GM18909 (cell line): ENCODE data around the gene KIF25.
"Not testable (repeated sequence)": the region's sequence is repeated elsewhere in the genome, so short reads cannot be mapped to it uniquely, and the experiment has no call there.

Experiments used
- ATAC-seq: cut with Tn5 transposase; IDR thresholded peaks from one replicate; pipeline ENCODE4 v1.9.1; 2021; ENCODE audit warnings: mild to moderate bottlenecking; ENCODE audit not compliant: unreplicated experiment, poor library complexity

Gene KIF25

GRCh38 chr6:167993169-167993568 is 4.3 kb upstream of the KIF25 start:
- no peak for ATAC-seq

- no peak for ATAC-seq
These were observed 3.6 kb upstream of the KIF25 start for GRCh38 chr6:167993831-167994230.

- no peak for ATAC-seq
These were observed 2.2 kb upstream of the KIF25 start for GRCh38 chr6:167995302-167995701.

GRCh38 chr6:167995731-167996151 is 1.7 kb upstream of the KIF25 start:
- no peak for ATAC-seq

GRCh38 chr6:167996424-167997199 is 859 bp upstream of the KIF25 start:
- ATAC-seq: no peak

GRCh38 chr6:167998215-167998614 is 744 bp downstream of the KIF25 start:
- ATAC-seq: no peak

GRCh38 chr6:168000198-168001028 is 2.9 kb downstream of the KIF25 start:
- ATAC-seq: no peak

- no peak for ATAC-seq
These were observed 3.5 kb downstream of the KIF25 start for GRCh38 chr6:168001029-168001332.

GRCh38 chr6:168001514-168001913 is 4.0 kb downstream of the KIF25 start:
- not testable (repeated sequence) for ATAC-seq

- no peak for ATAC-seq
These were observed 5.3 kb downstream of the KIF25 start for GRCh38 chr6:168002804-168003203.

GRCh38 chr6:168004023-168004422 is 6.6 kb downstream of the KIF25 start:
- ATAC-seq: no peak

- no peak for ATAC-seq
These were observed 7.5 kb downstream of the KIF25 start for GRCh38 chr6:168004945-168005344.

- ATAC-seq: no peak
These were observed 8.3 kb downstream of the KIF25 start for GRCh38 chr6:168005796-168006195.

GRCh38 chr6:168007592-168008338 is 10.3 kb downstream of the KIF25 start:
- ATAC-seq: no peak

- no peak for ATAC-seq
These were observed 11.9 kb downstream of the KIF25 start for GRCh38 chr6:168009331-168009730.

- ATAC-seq: no peak
These were observed 13.8 kb downstream of the KIF25 start for GRCh38 chr6:168011291-168011690.

- ATAC-seq: no peak
These were observed 15.2 kb downstream of the KIF25 start for GRCh38 chr6:168012431-168013249.

GRCh38 chr6:168013250-168013915 is 15.9 kb downstream of the KIF25 start:
- ATAC-seq: no peak

GRCh38 chr6:168014428-168014827 is 17.0 kb downstream of the KIF25 start:
- ATAC-seq: no peak

GRCh38 chr6:168015009-168015408 is 17.5 kb downstream of the KIF25 start:
- no peak for ATAC-seq
